Left renal cortex interstitium (tissue), 4 donors: ENCODE measurements around the gene GNAQ. TPM values are rescaled to one million over a fixed set of nuclear protein-coding genes. Genes with fewer than 3 reads are reported as not detected.

Source experiments
- DNase-seq, 4 donors: peaks; one replicate each; pipeline ENCODE4 v3.0.0-alpha.2; 2013; ENCODE audit warnings: low read depth in 4 of 4, low spot score in 2 of 4, missing footprints in 1 of 4
- polyA plus RNA-seq, 4 donors: library from polyadenylated mRNA; unstranded; fragments of 120-200 nt; gene quantifications; one replicate each; pipeline ENCODE4 v1.2.1, GENCODE V29; 2013; ENCODE audit not compliant: insufficient read length in 4 of 4

Gene GNAQ
- polyA plus RNA-seq, 4 donors = 57.3 to 66.0 (median 59.8) TPM

DNA sequence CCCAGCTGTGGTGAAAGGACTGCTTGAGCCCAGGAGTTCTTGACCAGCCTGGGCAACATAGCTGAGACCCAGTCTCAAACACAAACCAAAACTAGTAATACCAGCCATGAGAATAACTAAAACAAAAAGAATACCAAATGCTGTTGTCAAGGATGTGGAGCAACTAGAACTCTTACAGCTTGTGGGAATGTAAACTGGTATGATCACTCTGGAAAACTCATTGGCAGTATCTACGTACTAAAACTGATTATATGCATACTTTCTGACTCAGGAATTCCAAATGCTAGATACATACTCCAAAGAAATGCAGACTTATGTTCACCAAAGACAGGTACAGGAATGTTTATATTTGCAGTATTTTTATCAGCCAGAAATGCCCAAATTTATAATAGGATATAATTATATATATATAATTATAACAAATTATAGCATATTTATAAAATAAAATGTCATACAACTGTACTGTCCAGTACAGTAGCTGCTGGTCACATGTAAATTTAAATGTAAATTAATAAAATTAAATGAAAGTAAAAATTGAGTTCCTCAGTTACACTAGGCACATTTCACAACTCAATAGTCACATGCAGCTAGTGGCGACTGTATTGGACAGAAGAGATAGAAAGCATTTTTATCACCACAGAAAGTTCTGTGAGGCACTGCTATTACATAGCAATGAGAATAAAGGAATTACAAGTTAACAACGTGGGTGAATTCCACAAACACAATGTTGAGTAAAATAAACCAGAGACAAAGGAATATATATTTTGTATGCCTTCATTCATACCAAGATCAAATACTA lies 118.5 kb downstream of the GNAQ start:
- no peak for DNase-seq

DNA sequence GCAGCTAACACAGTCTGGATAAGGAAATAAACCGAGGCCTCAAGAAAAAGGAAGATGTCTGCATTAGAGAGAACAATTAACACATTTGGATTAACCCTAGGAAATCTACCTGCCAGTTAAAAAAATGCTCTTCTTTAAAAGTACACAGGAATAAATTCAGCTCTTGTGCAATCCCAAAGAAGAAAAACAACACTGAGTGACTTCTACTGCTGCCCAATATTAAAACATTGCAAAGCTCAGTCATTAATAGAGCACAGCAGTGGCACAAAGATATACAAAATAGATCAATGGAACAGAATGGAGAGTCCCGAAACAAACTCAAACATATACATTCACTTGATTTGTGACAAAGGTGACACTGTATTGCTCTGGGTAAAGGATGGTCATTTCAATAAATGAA lies 119.7 kb downstream of the GNAQ start:
- DNase-seq = no peak

DNA sequence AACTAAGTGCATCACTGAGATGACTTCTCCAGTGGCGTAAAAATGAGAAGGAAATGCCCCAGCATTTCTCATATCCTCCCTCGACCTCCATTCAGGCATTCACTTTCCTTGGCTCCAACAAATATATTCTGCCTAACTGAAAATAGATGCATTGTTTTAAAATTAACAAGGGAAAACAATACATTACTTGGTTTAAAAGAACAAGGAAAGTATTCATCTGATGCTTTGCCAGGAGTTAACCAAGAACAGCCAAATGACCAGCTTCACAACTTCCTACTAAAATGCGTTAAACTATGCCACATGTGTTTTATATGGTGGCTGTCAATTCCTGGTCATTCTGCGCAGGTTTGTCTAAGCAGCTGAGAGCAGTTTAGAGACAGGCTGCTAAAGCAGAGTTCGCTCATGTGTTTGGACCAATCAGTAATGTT lies 121.4 kb downstream of the GNAQ start:
- no peak for DNase-seq

DNA sequence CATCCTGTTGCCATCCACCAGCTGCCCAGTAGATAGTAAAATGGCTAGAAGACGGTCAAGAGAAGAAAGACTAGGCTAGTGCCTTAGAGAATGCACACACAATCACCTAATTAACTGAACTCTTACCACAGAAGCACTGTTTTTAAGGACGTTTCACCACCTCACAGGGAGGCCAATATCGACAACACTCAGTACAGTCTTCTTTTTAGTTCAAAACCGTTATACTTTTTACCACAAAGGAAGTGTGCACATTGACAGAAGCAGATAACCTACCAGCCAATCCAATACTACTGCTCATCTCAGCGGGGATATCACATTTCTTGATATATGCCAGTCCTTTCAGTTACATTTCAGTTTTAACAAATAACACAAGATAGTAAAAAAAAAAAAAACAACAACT lies 122.3 kb downstream of the GNAQ start:
- no peak for DNase-seq

DNA sequence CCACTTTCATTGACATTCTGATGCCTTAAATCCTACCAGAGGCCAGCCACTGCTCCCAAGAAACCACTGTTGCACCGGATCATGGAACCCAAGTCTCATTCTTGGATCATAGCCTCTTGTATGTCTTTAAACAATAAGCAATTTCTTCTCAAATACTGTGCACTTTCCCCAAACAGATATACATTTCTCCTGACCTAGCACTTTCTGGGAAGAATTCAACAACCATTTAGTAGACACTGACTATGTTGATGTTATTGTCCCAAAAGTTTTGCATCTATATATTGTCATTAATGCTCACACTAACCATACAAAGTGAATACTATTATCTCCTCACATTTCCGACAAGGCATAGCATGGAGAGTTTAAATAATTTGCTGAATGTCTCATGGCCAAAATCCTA lies 123.3 kb downstream of the GNAQ start:
- no peak for DNase-seq

DNA sequence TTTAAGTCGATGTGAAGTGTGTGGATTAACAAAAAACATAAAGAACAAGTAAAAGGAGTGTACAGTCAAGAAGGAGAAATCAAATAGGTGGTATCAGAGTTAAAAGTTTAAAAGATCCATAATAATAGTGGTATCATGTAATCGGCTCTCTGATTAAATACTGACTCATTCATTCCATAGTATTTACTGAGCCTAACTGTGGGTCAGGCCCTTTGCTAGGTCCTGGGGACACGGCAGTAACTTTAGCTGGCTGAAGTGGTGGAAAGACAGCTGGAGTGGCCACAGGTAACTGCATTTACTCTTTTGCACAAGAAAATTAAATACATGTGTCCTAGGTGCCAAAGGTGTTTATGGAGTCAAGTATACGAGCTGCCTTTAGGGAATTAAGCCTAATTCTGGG lies 124.0 kb downstream of the GNAQ start:
- DNase-seq = no peak

DNA sequence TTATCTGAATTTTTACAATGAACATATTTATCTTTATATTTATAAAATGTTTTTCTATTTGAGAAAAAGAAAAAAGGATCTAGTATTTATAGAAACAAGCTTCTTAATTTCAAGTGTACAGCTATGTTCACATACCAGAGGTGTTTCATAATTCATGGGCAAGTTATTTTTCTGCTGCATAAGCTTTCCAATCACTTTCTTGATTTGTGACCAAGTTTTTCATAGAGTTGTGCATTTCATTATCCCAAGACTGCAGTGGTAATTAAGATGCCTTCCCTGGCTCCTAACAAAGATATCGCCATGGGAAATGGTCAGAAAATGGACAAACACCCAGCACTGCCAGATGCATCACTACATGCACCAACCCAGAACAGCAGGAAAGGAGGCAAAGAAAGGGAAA lies 124.6 kb downstream of the GNAQ start:
- DNase-seq = no peak

DNA sequence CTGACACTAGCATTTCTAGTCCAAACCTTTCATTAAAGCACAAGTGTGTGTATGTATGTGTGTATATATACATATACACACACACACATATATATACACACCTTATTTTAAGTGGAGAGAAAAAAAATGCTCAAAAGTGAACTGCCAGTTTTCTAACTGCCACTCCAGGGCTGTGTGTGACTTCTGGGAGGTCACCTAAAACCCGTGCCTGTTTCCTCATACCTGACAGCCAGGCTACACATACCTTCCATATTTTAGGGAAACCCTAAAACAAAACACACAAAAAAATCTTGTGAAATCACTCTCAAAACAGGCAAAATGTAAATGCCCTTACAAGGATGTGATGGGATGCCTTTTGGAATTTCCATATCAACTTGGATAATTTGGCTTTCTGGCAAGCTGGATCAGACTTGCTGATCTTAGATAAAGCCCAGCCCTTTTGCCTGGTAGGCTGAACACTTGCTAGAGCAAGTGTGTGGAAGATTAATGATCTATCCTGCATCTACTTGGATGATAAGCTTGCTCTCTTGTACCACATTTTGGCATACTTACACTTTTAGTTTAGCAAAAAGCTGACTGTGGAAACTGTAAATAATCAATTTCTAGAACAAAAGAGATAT lies 127.8 kb downstream of the GNAQ start:
- DNase-seq = no peak

DNA sequence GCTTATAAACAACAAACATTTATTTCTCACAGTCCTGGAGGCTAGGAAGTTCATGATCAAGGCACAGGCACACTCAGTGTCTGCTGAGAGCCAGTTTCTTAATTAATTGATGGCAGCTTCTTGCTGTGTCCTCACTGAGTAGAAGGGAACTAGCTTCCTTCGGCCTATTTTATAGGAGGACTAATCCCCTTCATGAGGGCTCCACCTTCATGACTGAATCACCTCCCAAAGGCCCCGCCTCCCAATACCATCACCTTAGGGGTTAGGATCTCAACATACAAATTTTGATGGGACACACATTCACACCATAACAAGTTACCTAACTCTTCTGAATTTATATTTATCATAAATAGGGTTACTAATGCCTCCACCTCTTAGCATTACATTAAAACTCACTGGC lies 129.8 kb downstream of the GNAQ start:
- no peak for DNase-seq

DNA sequence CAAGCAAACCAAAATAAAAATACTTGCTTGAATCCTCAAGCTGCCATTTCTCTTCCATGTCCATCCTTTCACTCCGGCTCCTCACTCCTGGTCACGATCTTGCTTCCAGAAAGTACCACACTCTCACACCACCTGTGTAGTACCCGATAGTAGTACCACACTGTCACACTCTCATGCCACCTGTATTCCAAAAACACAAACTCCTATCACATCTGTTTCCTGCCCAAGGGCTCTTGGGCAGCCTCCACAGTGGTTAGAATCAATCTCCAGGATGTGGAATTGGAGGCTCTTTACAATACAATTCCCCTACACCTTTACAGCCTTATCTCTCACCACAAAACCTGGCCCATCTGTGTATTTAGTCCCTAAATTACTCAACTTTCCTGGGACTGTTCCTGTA lies 130.6 kb downstream of the GNAQ start:
- DNase-seq = no peak

DNA sequence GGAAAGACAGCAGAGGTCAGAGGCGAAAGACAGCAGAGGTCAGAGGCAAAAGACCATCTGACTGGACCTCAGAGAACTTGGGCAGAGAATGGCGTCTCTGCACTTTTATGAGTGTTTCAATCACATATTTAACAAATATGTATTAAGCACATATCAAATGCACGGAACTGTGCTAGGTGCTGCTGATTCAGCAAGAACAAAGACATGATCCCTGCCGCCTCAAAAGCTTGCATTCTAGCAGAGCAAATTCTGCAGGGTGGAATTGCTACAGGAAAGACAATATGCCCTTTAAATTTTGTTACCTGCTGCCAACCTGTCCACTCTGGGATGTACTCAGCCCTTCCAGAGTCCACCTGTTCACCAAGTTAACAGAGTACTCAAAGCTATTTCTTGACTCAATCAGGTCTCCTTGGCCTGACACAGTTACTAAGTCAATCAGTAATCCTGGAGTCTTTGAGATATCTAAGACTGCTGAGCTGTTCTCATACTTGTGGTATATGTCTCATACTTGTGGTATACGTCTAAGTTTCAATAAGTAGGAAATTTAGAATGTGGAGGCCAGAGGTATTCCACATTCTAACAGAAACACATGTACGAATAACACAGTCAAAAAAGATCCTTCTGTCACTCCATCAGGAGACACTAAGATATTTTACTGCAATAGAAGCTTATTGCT lies 131.8 kb downstream of the GNAQ start:
- no peak for DNase-seq

DNA sequence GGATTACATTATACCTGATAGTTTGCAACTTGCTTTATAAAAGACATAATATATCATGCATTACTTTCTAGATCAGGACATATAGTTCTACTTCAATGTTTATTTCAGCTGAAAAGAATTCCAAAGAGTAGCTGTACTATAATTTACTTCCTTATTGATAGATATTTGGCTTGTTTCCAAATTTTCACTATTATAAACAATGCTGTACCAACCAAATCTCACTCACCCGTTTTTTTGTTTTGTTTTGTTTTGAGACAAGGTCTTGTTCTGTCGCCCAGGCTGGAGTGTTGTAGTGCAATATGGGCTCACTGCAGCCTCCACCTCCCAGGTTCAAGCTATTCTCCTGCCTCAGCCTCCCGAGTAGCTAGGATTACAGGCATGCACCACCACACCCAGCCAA lies 132.7 kb downstream of the GNAQ start:
- DNase-seq = no peak

DNA sequence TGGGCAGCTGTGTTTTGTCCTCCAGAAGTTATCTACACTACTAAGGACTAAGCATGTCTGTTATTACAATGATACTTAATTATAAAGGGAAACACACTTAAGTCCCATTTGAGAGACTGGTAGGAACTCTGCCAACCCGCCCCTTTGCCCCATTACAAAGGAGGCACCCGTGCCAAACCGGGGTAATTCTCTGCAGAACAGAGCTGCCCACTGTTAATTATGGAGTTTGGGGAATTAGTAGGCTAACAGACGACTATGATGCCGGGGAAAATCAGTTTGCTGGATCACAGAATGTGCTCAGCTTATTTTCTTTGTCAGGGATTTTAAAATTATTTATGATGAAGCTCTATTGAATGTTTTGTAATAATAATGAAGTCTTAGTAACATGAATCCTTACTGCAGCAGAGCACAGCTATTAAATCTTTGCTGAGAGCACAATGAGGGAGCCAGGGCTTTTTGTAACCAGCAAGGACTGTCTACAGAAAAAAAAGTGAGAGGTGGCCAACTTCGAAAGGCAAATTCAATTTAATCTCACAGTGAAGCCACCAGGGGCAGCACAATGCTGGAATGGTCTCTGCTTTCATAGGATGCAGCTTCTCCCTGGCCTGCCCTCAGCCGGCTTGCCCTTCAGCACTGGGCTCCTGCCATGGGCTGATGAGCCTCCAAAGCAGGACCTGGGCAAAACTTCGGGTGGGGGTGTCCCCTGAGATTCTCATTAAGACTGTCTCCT lies 134.5 kb downstream of the GNAQ start:
- DNase-seq = no peak

DNA sequence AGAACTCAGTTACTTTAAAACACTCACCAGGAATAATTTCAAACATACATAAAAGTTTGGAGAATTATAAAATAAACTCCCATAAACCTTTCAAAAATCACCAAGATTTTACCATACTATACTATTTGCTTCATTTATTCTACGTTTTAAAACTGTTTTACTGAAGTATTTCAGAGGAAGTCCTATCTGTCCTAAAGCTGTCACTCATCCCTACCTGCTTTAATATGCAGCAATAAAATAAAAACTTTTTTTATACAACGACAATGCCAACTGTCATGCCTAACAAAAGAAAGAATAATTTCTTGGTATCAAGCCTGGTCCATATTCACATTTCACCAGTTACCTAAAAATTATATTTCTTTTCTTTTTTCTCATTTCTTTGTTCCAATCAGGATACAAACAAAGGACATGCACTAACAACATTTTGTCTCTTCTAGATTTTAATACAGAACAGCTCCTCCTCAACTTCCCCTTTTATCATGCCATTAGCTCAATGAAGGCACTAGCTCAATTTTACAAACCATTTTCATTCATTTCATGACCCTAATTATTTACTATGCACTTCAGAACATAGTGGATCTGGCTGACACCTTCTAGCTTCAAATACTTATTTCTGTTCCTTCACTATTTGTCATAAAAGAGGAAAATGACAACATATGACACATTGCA lies 135.2 kb downstream of the GNAQ start:
- DNase-seq = no peak

DNA sequence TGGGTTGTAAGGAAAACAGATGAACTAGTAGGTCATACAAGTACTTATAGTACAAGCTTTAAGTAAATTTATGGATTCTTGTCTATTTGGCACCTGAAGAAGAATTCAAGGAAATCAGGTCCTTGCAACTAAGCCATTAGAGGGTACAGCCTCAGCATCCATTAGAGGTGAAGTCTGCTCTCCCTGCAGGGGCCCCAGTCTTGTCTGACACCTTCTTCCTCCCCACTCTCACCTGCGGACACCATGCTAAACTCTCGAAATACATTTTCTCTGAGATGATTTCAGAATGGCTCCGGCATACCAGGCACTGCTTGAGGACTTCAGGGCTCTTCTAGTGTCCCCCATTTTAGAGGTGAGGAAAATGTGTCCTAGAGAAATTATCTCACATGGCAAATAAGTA lies 137.9 kb downstream of the GNAQ start:
- no peak for DNase-seq

DNA sequence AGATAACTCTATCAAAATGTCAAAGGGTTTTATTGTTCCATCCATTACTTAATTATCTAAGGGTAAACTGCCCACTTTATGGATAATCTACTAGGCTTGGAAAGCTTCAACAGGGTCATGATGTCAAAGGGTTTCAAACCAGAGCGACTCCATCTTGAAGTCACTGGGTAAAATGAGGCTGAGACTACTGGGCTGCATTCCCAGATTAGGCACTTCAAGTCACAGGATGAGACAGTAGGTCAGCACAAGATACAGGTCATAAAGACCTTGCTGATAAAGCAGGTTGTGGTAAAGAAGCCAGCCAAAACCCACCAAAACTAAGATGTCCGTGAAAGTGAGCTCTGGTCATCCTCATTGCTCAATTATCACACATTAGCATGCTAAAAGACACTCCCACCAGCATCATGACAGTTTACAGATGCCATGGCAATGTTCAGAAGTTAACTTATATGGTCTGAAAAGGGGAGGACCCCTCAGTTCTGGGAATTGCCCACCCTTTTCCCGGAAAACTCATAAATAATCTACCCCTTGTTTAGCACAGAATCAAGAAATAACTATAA lies 138.6 kb downstream of the GNAQ start:
- no peak for DNase-seq

DNA sequence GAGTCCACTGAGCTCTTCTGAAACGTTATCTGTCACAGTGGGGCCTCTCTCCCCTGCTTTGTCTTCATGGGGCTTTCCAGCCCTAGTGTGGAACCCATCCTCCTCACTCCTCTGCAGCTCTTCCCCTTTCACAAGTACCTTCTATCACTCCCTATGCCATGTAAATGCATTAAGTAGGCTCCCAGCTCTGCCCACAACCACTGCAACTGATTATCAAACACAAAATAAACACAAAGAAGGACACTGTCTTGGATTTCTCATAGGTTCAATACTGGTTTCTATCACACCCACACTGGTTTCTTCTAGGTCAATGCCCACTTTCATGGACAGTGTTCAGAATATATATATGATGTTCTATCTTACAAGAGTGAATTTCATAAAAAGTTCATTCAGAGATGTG lies 139.4 kb downstream of the GNAQ start:
- no peak for DNase-seq

DNA sequence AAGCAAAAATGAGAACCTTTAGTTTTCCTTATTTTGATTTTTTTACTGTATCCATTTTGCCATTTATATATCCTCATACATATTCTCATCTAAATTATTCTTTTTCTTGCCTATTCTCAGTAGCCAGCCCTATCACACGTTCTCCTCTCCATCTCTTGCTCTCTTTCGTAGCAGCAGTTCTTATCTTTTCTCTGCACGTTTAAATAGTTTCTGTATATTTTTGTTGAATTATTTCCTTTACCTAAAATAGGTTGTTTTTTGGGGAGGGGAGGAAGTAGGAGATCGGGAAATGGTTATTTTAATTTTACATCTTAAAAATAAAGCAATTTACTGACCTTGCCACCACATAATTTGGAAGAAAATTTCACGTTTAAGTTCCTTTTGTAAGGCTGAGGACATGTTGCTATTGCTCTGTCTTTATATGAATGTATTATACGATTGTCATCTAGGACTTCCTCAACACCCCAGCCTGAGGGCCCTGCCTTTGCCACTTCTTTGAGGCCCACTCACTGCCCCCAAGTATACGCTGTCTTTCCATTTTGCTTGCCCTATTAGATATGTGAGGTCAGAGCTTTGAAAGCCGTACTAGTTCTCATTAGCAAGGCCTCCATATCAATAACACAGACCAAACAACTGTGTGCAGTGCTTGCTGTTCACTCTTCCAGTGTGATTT lies 140.3 kb downstream of the GNAQ start:
- no peak for DNase-seq

DNA sequence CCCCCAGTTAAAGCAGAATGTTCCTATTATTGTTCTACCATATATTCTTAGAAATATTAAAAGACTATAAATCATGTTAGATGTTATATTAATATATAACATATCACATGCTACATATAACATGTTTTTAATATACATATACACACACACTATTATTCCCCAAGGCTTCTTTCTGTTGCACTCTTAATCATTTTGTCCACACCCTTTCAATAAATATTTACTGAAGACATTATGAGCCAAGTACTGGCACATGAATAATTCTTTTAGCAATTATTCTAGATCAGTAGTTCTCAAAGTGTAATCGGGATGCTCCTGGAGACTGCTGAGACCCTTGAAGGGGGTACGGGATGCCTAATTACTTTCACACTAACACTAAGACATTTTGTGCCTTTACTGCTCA lies 143.9 kb downstream of the GNAQ start:
- DNase-seq = no peak
